Superior temporal gyrus (tissue), 1 donor: ENCODE results near the gene GOLT1A.

Experiments
- DNase-seq: peaks from one replicate; pipeline ENCODE4 v3.0.0-alpha.2; 2016; ENCODE audit errors: extremely low spot score

The GOLT1A gene

DNA sequence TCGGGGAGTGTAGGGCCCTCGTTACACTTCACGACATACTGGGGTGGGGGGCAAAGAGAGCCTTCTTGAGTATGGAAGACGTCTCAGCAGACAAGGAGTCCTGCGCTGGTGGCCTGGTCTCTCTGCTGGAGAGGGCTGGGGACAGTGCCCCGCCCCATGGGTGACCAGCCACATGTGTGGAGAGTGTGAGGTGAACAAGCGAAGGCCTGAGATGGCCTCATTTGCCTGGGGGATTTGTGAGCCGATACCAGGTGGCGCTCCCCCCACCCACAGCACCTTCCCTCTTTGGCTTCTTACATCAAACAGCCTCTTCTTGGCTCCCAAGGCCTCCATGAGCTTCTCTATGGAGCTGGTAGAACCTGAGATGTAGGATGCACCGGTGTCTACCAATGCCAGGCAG is 57.9 kb downstream of the GOLT1A start:
- no peak for DNase-seq

DNA sequence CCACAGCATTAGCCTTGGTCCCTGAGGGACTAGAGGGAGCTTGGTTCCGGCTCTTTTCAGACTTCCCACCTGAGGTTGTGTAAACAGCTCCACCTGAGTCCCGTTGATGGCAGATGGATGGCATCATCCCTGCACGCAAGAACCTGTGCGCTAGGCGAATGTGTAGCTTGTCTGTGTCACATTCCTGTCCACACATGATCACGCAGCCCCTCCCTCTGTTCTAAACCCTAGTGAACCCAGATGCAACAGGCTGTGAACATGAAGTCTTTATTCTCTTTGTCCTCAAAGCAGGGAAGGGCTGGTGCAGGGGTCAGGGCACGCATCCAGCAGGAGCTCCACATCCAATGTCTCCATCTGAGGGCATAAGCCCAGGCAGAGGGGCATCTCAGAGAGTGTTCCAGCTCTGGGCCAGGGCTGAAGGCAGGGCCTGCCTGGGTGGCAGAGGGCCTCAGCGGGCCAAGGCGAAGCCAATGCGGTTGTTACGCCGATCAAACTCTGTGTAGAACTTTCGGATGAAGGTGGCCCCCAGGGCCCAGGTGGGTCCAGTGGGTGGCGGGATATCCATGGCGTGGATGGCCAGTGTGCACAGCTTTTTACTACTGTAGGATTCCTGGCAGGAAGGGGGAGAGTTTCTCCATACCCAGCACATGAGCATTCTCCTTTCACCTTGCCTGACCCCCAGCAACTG is 59.1 kb downstream of the GOLT1A start:
- no peak for DNase-seq

DNA sequence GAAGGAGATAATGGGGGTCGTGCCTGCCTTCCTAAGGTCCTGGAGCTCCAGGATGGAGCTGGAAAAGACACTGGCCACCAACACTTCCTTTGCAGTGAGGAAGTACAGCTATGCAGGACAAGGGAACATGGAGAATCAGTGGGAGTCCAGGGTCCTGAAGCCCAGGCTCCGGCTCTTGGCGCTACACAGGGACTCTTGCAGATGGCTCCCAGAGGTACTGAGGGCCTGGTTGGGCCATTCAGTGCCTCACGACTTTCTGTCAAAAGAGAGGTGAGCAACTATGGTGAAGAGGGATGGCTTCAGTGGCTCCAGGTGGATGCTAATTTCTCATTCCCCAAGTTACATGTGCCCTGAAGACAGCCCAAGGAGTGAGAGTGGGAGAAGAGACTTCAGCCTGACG is 60.1 kb downstream of the GOLT1A start:
- DNase-seq = no peak

DNA sequence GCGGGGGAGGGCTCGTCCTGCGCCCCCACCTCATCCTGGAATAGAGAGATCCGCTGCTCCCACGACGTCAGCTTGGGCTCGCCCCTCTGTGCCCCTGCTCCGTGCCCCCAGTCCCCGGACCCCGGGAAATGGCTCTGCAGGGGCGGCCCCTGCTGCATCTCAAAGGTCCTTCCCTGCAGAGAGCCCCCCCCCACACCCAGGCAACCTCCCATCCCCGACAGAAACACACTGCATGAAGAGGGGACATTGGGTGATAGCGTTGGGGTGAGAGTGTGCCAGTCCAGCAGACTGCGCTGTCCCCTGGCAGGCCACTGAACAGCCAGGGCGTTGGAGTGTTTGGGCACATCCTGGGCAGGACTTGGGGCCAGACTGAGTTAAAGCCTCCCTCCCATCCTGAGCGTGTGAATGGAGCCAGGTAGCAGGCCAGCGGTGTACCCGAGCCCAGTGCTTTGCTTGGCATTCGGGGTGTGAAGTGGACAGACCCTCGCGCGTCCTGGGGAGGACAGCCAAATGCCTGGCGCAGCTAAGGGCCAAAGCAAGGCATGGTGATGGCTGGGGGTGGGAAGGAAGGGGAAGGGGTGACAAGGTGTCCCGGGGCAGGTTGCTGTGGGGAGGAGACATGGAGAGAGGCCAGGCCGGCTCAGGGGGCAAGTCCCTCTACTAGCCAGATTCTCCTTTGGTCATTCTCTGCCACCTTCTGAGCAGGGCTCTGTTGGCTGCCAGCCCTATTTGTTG is 61.3 kb downstream of the GOLT1A start:
- no peak for DNase-seq

DNA sequence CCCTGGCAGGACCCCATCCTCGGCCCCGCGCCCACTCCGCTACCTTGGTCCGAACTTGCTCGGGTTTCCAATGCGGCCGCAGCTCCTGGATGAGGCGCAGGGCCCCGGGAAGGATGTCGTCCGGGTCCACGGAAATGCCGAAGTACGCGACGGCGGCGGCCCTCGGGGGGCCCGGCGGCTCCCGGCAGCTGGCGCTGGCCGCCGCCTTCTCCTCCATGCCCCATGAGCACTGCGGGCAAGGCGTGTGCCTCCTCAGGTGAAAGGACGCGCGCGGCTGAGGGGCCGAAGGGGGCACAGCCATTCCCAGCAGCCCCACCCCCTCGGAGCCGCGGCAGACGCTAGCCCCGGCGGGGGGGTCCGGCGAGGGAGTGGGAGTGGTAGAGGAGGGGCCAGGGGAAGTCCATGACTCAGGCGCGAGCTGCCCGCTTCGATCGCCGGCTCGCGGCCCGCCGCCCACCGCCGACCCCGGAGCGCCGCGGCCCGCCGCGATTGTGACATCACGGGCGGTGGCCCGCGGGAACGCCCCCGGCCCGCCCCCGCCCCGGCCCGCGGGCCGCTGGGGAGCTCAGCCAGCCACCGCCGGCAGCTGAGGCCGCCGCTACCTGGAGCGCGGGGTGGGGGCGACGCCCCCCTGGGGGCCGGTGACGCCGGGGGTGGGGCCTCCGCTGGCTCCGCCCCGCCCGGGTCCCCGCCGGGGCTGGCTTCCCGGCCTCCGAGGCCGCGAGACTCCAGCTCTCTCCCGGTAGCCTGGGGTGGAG is 62.1 kb downstream of the GOLT1A start, which contains the start of gene ETNK2:
TSS of gene ETNK2 (minus strand) at position 493 of the 758 bp plus-strand sequence. CDS start at position 301, 192 bp downstream.
- DNase-seq = no peak

DNA sequence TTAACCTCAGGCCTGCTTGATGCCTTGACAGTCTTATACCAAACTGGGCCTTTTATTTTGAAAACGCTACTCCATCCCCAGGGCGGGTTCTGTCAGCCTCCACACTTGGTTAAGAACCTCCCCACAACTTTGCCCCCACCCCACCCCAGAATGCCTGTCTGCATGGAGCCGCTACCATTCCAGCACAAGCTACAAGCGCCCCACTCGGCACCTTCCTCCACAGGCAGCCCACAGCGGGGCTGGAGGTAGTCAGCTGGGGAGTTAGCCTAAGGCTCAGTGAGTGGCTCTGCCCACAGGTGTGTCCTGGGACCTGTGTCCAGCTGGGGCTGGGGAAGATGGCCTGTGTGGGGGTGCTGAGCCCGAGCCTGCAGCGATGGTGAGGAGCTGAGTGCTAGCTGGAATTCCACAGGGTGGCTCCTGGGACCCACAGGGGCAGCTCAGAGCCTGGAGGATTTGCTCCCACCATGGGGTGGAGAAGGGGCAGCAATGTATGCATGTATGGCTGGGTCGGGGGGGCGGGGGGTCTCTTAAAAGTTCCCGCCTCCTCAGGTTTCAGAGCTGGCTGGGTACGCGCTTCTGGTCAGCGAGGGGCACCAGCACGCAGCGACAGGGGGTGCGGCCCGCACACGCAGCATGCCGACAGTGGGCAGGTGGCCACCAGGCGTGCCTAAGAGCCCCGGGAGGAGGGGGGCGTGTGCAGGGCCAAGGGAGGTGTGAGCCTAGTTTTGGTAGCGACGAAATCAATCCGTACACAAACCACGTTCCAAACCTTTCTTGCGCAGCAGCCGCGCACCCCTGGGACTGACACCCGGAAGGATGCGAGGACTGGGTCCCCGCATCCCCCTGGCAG is 62.9 kb downstream of the GOLT1A start:
- DNase-seq = no peak

DNA sequence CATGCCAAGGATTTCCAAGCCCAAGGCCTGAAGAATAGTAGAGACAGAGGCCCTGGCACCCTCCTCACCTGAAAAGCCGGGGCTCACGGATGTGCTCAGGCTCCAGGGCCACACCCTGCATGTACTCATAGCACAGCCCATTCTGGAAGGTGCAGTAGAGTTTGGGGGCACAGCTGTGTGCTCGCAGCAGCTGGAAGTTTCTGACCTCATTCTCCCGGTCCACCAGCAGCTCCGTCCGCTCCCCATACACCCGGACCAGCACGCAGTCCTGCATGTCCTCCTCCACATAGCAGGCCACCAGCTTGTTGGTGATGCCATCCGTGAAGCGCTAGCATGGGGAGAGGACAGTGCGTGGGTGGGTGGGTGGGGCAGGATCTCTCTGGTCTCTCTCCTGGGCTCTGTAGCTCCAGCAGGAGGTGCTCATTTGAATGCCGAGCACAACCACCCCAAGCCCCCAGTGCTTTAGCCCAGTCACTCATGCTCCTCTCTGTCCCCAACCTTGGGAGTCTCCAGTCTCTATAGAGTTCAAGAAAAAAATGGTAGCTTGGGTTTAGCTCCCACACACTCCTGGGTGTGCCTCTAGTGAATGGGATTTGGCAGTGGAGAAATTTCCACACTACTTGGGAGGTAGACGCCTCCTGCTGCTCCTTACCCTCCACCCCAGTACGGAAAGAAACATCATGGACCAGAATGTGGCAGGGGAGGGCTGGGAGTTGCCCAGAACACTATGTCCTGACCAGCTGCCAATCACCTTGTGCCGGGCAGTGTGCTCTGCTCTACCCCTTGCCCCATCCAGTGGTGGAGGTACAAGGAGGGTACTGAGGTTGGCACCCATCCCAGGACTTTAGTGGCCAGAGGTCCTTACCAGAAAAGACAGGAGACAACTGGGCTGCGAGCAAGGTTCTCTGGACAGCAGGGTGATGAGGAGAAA is 63.9 kb downstream of the GOLT1A start:
- no peak for DNase-seq

DNA sequence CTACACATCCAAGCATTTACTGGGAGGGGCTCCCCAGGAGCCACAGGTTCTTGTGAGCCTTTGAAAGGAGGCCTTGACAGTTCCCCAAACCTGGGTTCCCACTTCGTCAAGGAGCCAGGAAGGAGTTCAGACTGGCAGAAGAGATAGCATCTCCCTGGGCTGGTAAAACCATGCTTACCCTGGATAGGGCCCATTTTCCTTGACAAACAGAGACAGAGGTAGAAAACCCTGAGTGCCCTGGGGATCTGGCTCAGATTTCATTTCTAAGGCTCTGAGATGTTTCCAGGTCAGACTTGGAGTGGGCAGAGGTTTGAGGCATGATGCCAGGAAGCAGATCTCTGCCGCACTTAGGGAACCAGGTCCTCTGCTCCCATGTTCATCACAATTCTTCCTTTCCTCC is 64.7 kb downstream of the GOLT1A start:
- no peak for DNase-seq
